DLD1 (cell line): ENCODE data around the gene FBXO11.
"Not testable (repeated sequence)": the region's sequence is repeated elsewhere in the genome, so short reads cannot be mapped to it uniquely, and the experiment has no call there.

Experiments used
- in situ Hi-C: cut with HindIII; loops from 2 replicates; pipeline ENCODE4 v1.10.0; 2017; ENCODE audit warnings: low sequenced_read_pairs

Gene FBXO11

GRCh38 chr2:47899915-47900816 is 6.1 kb downstream of the FBXO11 start:
- in situ Hi-C loops = no loop called here

GRCh38 chr2:47897883-47898731 is 8.2 kb downstream of the FBXO11 start:
- in situ Hi-C loops = no loop called here

- in situ Hi-C loops = not testable (repeated sequence)
Measured at GRCh38 chr2:47897191-47897882, 9.0 kb downstream of the FBXO11 start.

- in situ Hi-C loops = no loop called here
Measured at GRCh38 chr2:47896450-47896968, 9.8 kb downstream of the FBXO11 start.

- in situ Hi-C loops = no loop called here
Measured at GRCh38 chr2:47893771-47894170, 12.5 kb downstream of the FBXO11 start.

- in situ Hi-C loops = no loop called here
Measured at GRCh38 chr2:47892338-47892730, 14.0 kb downstream of the FBXO11 start.

- in situ Hi-C loops = no loop called here
Measured at GRCh38 chr2:47891369-47892337, 14.6 kb downstream of the FBXO11 start.

- in situ Hi-C loops = no loop called here
Measured at GRCh38 chr2:47890711-47891368, 15.5 kb downstream of the FBXO11 start.

GRCh38 chr2:47888581-47889280 is 17.6 kb downstream of the FBXO11 start:
- in situ Hi-C loops = no loop called here

- in situ Hi-C loops = no loop called here
Measured at GRCh38 chr2:47876912-47877311, 29.4 kb downstream of the FBXO11 start.

GRCh38 chr2:47872941-47873340 is 33.4 kb downstream of the FBXO11 start:
- in situ Hi-C loops = no loop called here

- in situ Hi-C loops = no loop called here
Measured at GRCh38 chr2:47870641-47871540, 35.4 kb downstream of the FBXO11 start.

- in situ Hi-C loops = no loop called here
Measured at GRCh38 chr2:47869859-47870595, 36.3 kb downstream of the FBXO11 start.

GRCh38 chr2:47868611-47869352 is 37.5 kb downstream of the FBXO11 start:
- in situ Hi-C loops = no loop called here

GRCh38 chr2:47867205-47867604 is 39.1 kb downstream of the FBXO11 start:
- in situ Hi-C loops = no loop called here

GRCh38 chr2:47864566-47864965 is 41.7 kb downstream of the FBXO11 start:
- in situ Hi-C loops = no loop called here
